ENCODE results near the gene EPS8L3. TPM values are rescaled to one million over a fixed set of nuclear protein-coding genes. Genes with fewer than 3 reads are reported as not detected.
A peak's percentile ranks its signal among the peaks of the same experiment; 100 is the strongest.
"Not testable (repeated sequence)": the region's sequence is repeated elsewhere in the genome, so short reads cannot be mapped to it uniquely, and the experiment has no call there.

The EPS8L3 gene
- total RNA-seq, 4 donors from 2014 or later = not detected

GRCh38 chr1:109768820-109769219 is 5.1 kb upstream of the EPS8L3 start:
- H3K9me3 ChIP-seq = no peaks in the 10 kb centered on the region
- TF ChIP-seq CTCF (IDR thresholded peaks at IDR 0.05) (no peak), EP300 (IDR thresholded peaks at IDR 0.05) (no peak), POLR2A (IDR thresholded peaks at IDR 0.05) (no peak), POLR2AphosphoS5 (IDR thresholded peaks at IDR 0.05) (no peak)

GRCh38 chr1:109768335-109768650 is 4.6 kb upstream of the EPS8L3 start:
- Histone ChIP-seq H3K4me1 (peaks cover 8% of the 10 kb centered on the region), H3K9me3 (no peaks in the 10 kb centered on the region), H3K4me3 (no peak overlapping the region), H3K27ac (no peak overlapping the region), H3K27me3 (no peaks in the 10 kb centered on the region), H3K36me3 (no peaks in the 10 kb centered on the region)
- no peak for TF ChIP-seq POLR2A (IDR thresholded peaks at IDR 0.05)
- TF ChIP-seq CTCF (IDR thresholded peaks at IDR 0.05) = no peak
- TF ChIP-seq POLR2AphosphoS5 (IDR thresholded peaks at IDR 0.05) = no peak
- no peak for TF ChIP-seq EP300 (IDR thresholded peaks at IDR 0.05)
- WGBS = 92% methylated on average over 2 of the region's 2 CpGs
- DNase-seq (ENCODE audit: low spot score in 2 of 2) = peak in 1 of 2 donors; percentile 49

More at GRCh38 chr1:109768820-109769219, 5.1 kb upstream of the EPS8L3 start:
- Histone ChIP-seq H3K27me3 (no peaks in the 10 kb centered on the region), H3K4me1 (peaks cover 3% of the 10 kb centered on the region), H3K4me3 (no peak overlapping the region), H3K36me3 (no peaks in the 10 kb centered on the region), H3K27ac (no peak overlapping the region)
- 88% methylated on average over 7 of the region's 7 CpGs for WGBS
- peak; percentile 30 to 61 for DNase-seq (ENCODE audit: low spot score in 2 of 2)

GRCh38 chr1:109767637-109768334 is 4.1 kb upstream of the EPS8L3 start:
- H3K4me1 ChIP-seq = peaks cover 8% of the 10 kb centered on the region
- no peaks in the 10 kb centered on the region for H3K27me3 ChIP-seq
- TF ChIP-seq POLR2AphosphoS5 (IDR thresholded peaks at IDR 0.05) (no peak), CTCF (IDR thresholded peaks at IDR 0.05) (no peak), POLR2A (IDR thresholded peaks at IDR 0.05) (no peak), EP300 (IDR thresholded peaks at IDR 0.05) (no peak)
- no peak overlapping the region for H3K27ac ChIP-seq
- 88% methylated on average over 9 of the region's 10 CpGs for WGBS
- H3K9me3 ChIP-seq = no peaks in the 10 kb centered on the region
- DNase-seq (ENCODE audit: low spot score in 2 of 2) = peak; percentile 40 to 62
- H3K4me3 ChIP-seq = no peak overlapping the region
- no peaks in the 10 kb centered on the region for H3K36me3 ChIP-seq

- H3K9me3 ChIP-seq, H3K4me3 ChIP-seq, H3K36me3 ChIP-seq, H3K27me3 ChIP-seq, H3K4me1 ChIP-seq, H3K27ac ChIP-seq: not testable (repeated sequence)
- peak; percentile 16 to 68 for DNase-seq (ENCODE audit: low spot score in 2 of 2)
- 67% methylated on average over 17 of the region's 17 CpGs for WGBS
These were observed 3.4 kb upstream of the EPS8L3 start for GRCh38 chr1:109766991-109767636.

GRCh38 chr1:109765896-109766615 is 2.3 kb upstream of the EPS8L3 start:
- WGBS = 85% methylated on average over 13 of the region's 13 CpGs
- DNase-seq (ENCODE audit: low spot score in 2 of 2) = peak; percentile 43 to 50

More at GRCh38 chr1:109765896-109766615, 2.3 kb upstream of the EPS8L3 start:
- Histone ChIP-seq H3K36me3 (no peaks in the 10 kb centered on the region), H3K9me3 (no peaks in the 10 kb centered on the region), H3K4me1 (peaks cover 8% of the 10 kb centered on the region), H3K4me3 (no peak overlapping the region), H3K27me3 (no peaks in the 10 kb centered on the region), H3K27ac (no peak overlapping the region)
- TF ChIP-seq POLR2AphosphoS5 (IDR thresholded peaks at IDR 0.05) = no peak
- TF ChIP-seq POLR2A (IDR thresholded peaks at IDR 0.05) = no peak
- no peak for TF ChIP-seq CTCF (IDR thresholded peaks at IDR 0.05)
- no peak for TF ChIP-seq EP300 (IDR thresholded peaks at IDR 0.05)

Data from suprapubic skin (tissue), 4 donors.